Measurements from ENCODE around the gene SLC50A1.

Gene SLC50A1

GRCh38 chr1:155177192-155177917 lies 41.7 kb downstream of the SLC50A1 start:
- Histone ChIP-seq H3K4me1 (ENCODE audit: control insufficient read depth in 1 of 2, insufficient read depth in 1 of 2, low read depth in 1 of 2, low read length in 1 of 2) (peaks cover 28 to 33% of the 10 kb centered on the region in 2 experiments), H3K27me3 (peaks cover 19% of the 10 kb centered on the region), H3K4me3 (ENCODE audit: low read depth in 1 of 2, low read length in 1 of 2) (no peak overlapping the region), H3K36me3 (no peaks in the 10 kb centered on the region), H3K27ac (no peak overlapping the region), H3K9me3 (no peaks in the 10 kb centered on the region)
- TF ChIP-seq CTCF (IDR thresholded peaks at IDR 0.05): no peak

DNA sequence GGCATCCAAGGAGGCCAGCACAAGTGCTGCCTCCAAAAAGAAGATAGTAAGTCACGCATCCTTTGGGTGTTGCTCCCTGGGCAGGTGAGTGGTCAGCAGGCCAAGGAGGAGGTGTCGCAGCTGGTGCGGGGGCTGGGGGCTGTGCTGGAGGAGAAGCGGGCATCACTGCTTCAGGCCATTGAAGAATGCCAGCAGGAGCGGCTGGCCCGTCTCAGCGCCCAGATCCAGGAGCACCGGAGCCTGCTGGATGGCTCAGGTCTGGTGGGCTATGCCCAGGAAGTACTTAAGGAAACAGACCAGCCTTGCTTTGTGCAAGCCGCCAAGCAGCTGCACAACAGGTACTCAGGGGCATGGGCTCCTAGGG lies 42.2 kb downstream of the SLC50A1 start:
- no peak for TF ChIP-seq CTCF (IDR thresholded peaks at IDR 0.05)
- Histone ChIP-seq H3K36me3 (no peaks in the 10 kb centered on the region), H3K4me3 (ENCODE audit: low read depth in 1 of 2, low read length in 1 of 2) (no peak overlapping the region)

GRCh38 chr1:155178441-155179111 lies 42.9 kb downstream of the SLC50A1 start:
- no peak overlapping the region for H3K4me3 ChIP-seq (ENCODE audit: low read depth in 1 of 2, low read length in 1 of 2)
- peaks cover 20 to 24% of the 10 kb centered on the region in 2 experiments for H3K4me1 ChIP-seq (ENCODE audit: control insufficient read depth in 1 of 2, insufficient read depth in 1 of 2, low read depth in 1 of 2, low read length in 1 of 2)
- H3K27me3 ChIP-seq: peaks cover 19% of the 10 kb centered on the region
- H3K36me3 ChIP-seq: no peaks in the 10 kb centered on the region
- H3K9me3 ChIP-seq: no peaks in the 10 kb centered on the region
- no peak overlapping the region for H3K27ac ChIP-seq
- no peak for TF ChIP-seq CTCF (IDR thresholded peaks at IDR 0.05)

More for the DNA sequence above, 42.2 kb downstream of the SLC50A1 start:
- Histone ChIP-seq H3K27ac (no peak overlapping the region), H3K4me1 (ENCODE audit: control insufficient read depth in 1 of 2, insufficient read depth in 1 of 2, low read depth in 1 of 2, low read length in 1 of 2) (peaks cover 25 to 28% of the 10 kb centered on the region in 2 experiments), H3K9me3 (no peaks in the 10 kb centered on the region), H3K27me3 (peaks cover 19% of the 10 kb centered on the region)

DNA sequence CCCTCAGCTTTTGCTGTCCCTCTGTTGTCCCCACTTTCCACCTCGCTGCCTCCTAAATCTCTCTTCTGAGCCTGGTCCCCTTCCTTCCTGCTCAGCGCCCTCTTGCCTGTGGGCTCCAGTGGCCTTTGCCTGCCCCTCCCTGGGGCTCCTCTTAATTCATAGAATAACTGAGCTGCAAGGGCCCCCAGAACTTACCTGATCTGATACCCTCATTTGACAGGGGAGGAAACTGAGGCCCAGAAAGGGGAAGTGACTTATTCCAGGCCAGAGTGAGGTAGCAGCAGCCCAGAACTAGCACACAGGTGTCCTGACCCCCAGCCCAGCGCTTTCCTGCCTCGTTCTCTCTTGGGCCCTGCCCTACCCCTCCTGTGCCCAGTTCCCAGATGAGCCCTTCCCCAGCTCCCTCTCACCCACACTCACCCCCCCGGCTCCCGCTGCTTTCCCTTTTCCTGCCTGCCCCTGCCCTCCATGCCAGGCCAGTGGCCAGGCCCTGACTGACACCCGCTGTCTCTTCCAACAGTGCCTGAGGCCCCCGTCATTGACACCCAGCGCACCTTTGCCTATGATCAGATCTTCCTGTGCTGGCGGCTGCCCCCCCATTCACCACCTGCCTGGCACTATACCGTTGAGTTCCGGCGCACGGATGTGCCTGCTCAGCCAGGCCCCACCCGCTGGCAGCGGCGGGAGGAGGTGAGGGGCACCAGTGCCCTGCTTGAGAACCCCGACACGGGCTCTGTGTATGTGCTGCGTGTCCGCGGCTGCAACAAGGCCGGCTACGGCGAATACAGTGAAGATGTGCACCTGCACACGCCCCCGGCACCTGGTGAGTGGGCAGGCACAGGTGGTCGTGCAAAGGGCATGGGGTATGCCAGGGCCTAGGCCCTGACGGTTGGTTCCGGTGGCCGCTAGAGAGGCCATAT lies 43.7 kb downstream of the SLC50A1 start:
- Histone ChIP-seq H3K36me3 (no peaks in the 10 kb centered on the region), H3K4me3 (ENCODE audit: low read depth in 1 of 2, low read length in 1 of 2) (no peak overlapping the region), H3K9me3 (no peaks in the 10 kb centered on the region), H3K4me1 (ENCODE audit: control insufficient read depth in 1 of 2, insufficient read depth in 1 of 2, low read depth in 1 of 2, low read length in 1 of 2) (peaks cover 12 to 16% of the 10 kb centered on the region in 2 experiments), H3K27ac (no peak overlapping the region), H3K27me3 (peaks cover 11% of the 10 kb centered on the region)
- TF ChIP-seq CTCF (IDR thresholded peaks at IDR 0.05): no peak

- Histone ChIP-seq H3K4me1 (ENCODE audit: control insufficient read depth in 1 of 2, insufficient read depth in 1 of 2, low read depth in 1 of 2, low read length in 1 of 2) (peaks cover 2 to 4% of the 10 kb centered on the region in 2 experiments), H3K27ac (no peak overlapping the region), H3K4me3 (ENCODE audit: low read depth in 1 of 2, low read length in 1 of 2) (no peak overlapping the region), H3K9me3 (no peaks in the 10 kb centered on the region), H3K27me3 (no peaks in the 10 kb centered on the region), H3K36me3 (no peaks in the 10 kb centered on the region)
- no peak for TF ChIP-seq CTCF (IDR thresholded peaks at IDR 0.05)
Measured at GRCh38 chr1:155181371-155182051, 45.9 kb downstream of the SLC50A1 start.

All from neutrophil (primary cell).